DND-41 (cell line): Measurements from ENCODE around the gene MMEL1.

Experiments used
- ATAC-seq: fragments of 200-7000 bp; cut with Tn5 transposase; 3 replicates; pipeline ENCODE4 v1.9.1; 2021; ENCODE audit warnings: low read depth; ENCODE audit not compliant: insufficient read depth
- DNase-seq: peaks from one replicate; pipeline ENCODE4 v3.0.0-alpha.2; 2020
- H2AFZ ChIP-seq: 2 replicates; pipeline ENCODE4 v1.6.0; 2012; ENCODE audit warnings: low read depth, low read length
- H3K27ac ChIP-seq: 2 replicates; pipeline ENCODE4 v1.5.1; 2012; ENCODE audit warnings: low read length, inconsistent platforms
- H3K27me3 ChIP-seq: fragments of 200-600 bp; sonication (generic); 2 replicates; pipeline ENCODE4 v1.6.0; 2012; ENCODE audit warnings: low read length, mild to moderate bottlenecking, inconsistent platforms; ENCODE audit not compliant: insufficient read depth, poor library complexity
- H3K36me3 ChIP-seq: 2 replicates; pipeline ENCODE4 v1.5.1; 2012; ENCODE audit warnings: low read length, inconsistent platforms; ENCODE audit not compliant: insufficient read depth
- H3K4me1 ChIP-seq: 2 replicates; pipeline ENCODE4 v1.5.1; 2012; ENCODE audit warnings: mild to moderate bottlenecking, low read length; ENCODE audit not compliant: insufficient read depth
- H3K4me2 ChIP-seq: 2 replicates; pipeline ENCODE4 v1.6.0; 2012; ENCODE audit warnings: mild to moderate bottlenecking, moderate library complexity, low read length, inconsistent platforms; ENCODE audit not compliant: insufficient read depth
- H3K4me3 ChIP-seq, 2 experiments: fragments of 200-600 bp in 1 of 2; shearing (Covaris generic) in 1 of 2; 2 replicates each; pipeline ENCODE4 v1.5.1; 2012 to 2016; ENCODE audit warnings: inconsistent platforms in 2 of 2, low read length in 2 of 2, mild to moderate bottlenecking in 2 of 2, low read depth in 1 of 2, moderate library complexity in 1 of 2
- H3K79me2 ChIP-seq: 2 replicates; pipeline ENCODE4 v1.6.0; 2012; ENCODE audit warnings: low read length, inconsistent platforms; ENCODE audit not compliant: insufficient read depth
- H3K9ac ChIP-seq: 2 replicates; pipeline ENCODE4 v1.6.0; 2012; ENCODE audit warnings: low read depth, mild to moderate bottlenecking, inconsistent platforms, low read length, moderate library complexity
- H3K9me3 ChIP-seq: 2 replicates; pipeline ENCODE4 v1.5.1; 2012; ENCODE audit warnings: low read length, moderate library complexity, mild to moderate bottlenecking, inconsistent platforms; ENCODE audit not compliant: insufficient read depth, severe bottlenecking
- H4K20me1 ChIP-seq: 2 replicates; pipeline ENCODE4 v1.6.0; 2012; ENCODE audit warnings: low read length; ENCODE audit not compliant: insufficient read depth
- EZH2 ChIP-seq: IDR thresholded peaks from 3 replicates; pipeline ENCODE4 v1.6.1; 2012; ENCODE audit warnings: borderline replicate concordance, low read depth, mild to moderate bottlenecking, moderate library complexity, low read length, inconsistent platforms; ENCODE audit not compliant: severe bottlenecking
- TF ChIP-seq, protein P1 (sequence below): IDR thresholded peaks from 2 replicates; pipeline ENCODE4 v1.5.1; 2012; ENCODE audit warnings: borderline replicate concordance, low read length, moderate library complexity, mild to moderate bottlenecking; ENCODE audit not compliant: poor library complexity, severe bottlenecking; ENCODE audit errors: extremely low read depth

The MMEL1 gene

DNA sequence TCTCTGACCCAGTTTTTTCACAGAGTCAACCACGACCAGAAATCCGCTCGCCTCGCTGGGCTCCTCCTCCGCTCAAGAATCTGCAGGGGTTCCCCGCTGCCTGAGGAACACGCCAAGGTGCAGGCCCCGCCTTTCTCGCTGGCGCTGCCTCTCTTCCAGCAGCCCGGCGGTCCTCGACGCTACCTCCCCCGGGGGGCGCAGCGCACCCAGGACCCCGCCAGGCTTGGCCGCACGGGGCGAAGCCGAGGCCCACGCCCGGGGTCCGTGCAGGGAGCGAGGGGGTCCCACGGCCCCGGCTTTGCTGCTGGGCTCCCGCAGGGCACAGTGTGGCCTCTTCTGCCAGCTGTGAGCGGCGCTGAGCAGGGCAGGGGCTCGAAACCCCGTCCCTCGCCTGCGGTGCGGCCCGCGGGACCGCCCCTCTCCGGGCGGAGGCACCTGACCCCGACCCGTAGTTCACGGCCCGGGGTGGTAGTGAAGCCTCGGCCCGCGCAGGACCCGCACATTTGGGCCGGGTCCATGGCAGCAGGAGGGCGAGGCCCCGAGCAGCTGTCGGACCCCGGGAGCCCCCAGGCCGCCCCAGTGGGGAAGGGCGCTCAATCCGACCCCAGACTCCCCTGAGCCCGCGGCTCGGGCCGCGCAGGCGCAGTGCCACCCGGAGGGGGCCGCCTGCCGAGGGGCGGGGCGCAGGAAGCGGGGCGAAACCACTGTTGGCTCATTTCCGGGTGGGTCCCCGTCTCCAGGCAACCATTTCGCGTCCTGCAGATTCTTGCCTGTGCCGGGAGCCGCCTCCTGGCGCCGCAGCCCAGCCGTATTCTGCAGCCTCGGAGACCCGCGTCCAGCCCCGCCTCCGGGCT is 10.0 kb upstream of the MMEL1 start:
- H3K4me1 ChIP-seq = peaks cover 21% of the 10 kb centered on the region
- H3K27ac ChIP-seq = peak overlapping the region; percentile 79
- peaks cover 7% of the 10 kb centered on the region; the same call in 1 of the 2 replicates for H3K79me2 ChIP-seq
- ATAC-seq (peak; percentile 85), DNase-seq (peak; percentile 95)
- H3K36me3 ChIP-seq = no peaks in the 10 kb centered on the region
- H3K9ac ChIP-seq = peak overlapping the region; percentile 88
- H4K20me1 ChIP-seq = peaks cover 5% of the 10 kb centered on the region; the same call in 1 of the 2 replicates
- H3K9me3 ChIP-seq = peaks cover 9% of the 10 kb centered on the region
- peak overlapping the region; percentile 82 for H3K4me2 ChIP-seq
- TF ChIP-seq, protein P1, sequence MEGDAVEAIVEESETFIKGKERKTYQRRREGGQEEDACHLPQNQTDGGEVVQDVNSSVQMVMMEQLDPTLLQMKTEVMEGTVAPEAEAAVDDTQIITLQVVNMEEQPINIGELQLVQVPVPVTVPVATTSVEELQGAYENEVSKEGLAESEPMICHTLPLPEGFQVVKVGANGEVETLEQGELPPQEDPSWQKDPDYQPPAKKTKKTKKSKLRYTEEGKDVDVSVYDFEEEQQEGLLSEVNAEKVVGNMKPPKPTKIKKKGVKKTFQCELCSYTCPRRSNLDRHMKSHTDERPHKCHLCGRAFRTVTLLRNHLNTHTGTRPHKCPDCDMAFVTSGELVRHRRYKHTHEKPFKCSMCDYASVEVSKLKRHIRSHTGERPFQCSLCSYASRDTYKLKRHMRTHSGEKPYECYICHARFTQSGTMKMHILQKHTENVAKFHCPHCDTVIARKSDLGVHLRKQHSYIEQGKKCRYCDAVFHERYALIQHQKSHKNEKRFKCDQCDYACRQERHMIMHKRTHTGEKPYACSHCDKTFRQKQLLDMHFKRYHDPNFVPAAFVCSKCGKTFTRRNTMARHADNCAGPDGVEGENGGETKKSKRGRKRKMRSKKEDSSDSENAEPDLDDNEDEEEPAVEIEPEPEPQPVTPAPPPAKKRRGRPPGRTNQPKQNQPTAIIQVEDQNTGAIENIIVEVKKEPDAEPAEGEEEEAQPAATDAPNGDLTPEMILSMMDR = peak; percentile 26
- TF ChIP-seq EZH2 = no peak
- peak overlapping the region; percentile 78 for H2AFZ ChIP-seq
- no peaks in the 10 kb centered on the region for H3K27me3 ChIP-seq
- H3K4me3 ChIP-seq = peak overlapping the region; percentile 38 to 84

DNA sequence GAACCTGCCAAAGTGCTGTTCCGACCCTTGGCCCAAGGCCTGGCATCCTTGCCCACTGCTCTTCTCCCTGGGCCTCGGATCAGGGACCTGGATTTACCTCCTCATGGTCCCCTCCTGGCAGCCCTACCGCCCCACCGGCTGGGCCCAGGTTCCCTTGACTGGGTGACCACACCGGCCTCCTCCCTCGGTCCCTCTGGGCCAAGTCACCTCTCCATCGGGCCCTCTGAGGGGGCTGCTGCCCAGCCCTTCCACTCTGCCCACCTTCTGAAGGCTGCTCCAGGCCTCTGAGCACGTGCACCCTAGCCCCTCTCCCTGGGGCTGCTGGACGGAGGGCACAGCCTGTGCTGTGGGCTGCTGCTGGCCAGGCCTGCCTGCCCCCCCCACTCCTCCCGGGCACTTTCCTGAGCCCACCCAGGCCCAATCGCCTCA is 9.3 kb upstream of the MMEL1 start:
- TF ChIP-seq EZH2 = no peak
- TF ChIP-seq, protein P1 = no peak
- peak; percentile 6; the same call in 2 of the 3 replicates for ATAC-seq

GRCh38 chr1:2641381-2642130 is 8.7 kb upstream of the MMEL1 start:
- Histone ChIP-seq H3K4me1 (peaks cover 21% of the 10 kb centered on the region), H4K20me1 (peaks cover 5% of the 10 kb centered on the region; the same call in 1 of the 2 replicates), H3K4me3 (peak overlapping the region; percentile 38 to 84; a peak in 3 of 4 replicates), H3K27ac (peak overlapping the region; percentile 79), H3K9me3 (peaks cover 14% of the 10 kb centered on the region), H3K79me2 (peaks cover 7% of the 10 kb centered on the region; the same call in 1 of the 2 replicates), H2AFZ (no peak overlapping the region), H3K36me3 (no peaks in the 10 kb centered on the region), H3K27me3 (no peaks in the 10 kb centered on the region), H3K9ac (peak overlapping the region; percentile 88), H3K4me2 (peak overlapping the region; percentile 82)
- TF ChIP-seq, protein P1 = no peak
- TF ChIP-seq EZH2 = no peak
- ATAC-seq = no peak
- no peak for DNase-seq

More for the DNA sequence above, 9.3 kb upstream of the MMEL1 start:
- peak overlapping the region; percentile 82 for H3K4me2 ChIP-seq
- peak overlapping the region; percentile 78 for H2AFZ ChIP-seq
- H3K4me1 ChIP-seq = peaks cover 21% of the 10 kb centered on the region
- H3K9ac ChIP-seq = peak overlapping the region; percentile 88
- no peaks in the 10 kb centered on the region for H3K36me3 ChIP-seq
- peaks cover 7% of the 10 kb centered on the region; the same call in 1 of the 2 replicates for H3K79me2 ChIP-seq
- no peak for DNase-seq
- no peaks in the 10 kb centered on the region for H3K27me3 ChIP-seq
- H3K9me3 ChIP-seq = peaks cover 12% of the 10 kb centered on the region
- peak overlapping the region; percentile 79 for H3K27ac ChIP-seq
- peaks cover 5% of the 10 kb centered on the region; the same call in 1 of the 2 replicates for H4K20me1 ChIP-seq
- peak overlapping the region; percentile 38 to 84 for H3K4me3 ChIP-seq
